GM12891 (cell line): ENCODE measurements around the gene PACS2.

Experiments used
- POLR2A ChIP-seq: IDR thresholded peaks from 2 replicates; pipeline ENCODE4 v1.6.1; 2011; ENCODE audit warnings: low read depth, low read length, control low read depth
- SPI1 ChIP-seq: IDR thresholded peaks from 2 replicates; pipeline ENCODE4 v1.6.1; 2011; ENCODE audit warnings: low read depth, low read length, control low read depth
- TAF1 ChIP-seq: IDR thresholded peaks from 2 replicates; pipeline ENCODE4 v1.6.1; 2011; ENCODE audit warnings: low read depth, low read length, control low read depth

- no peak for TF ChIP-seq POLR2A
- no peak for TF ChIP-seq SPI1
- no peak for TF ChIP-seq TAF1
Observed at GRCh38 chr14:105287249-105288102, 27.1 kb upstream of the PACS2 start.
